GM12873 (cell line): Measurements from ENCODE around the gene CBX1.

Experiments used
- TF ChIP-seq, protein P1 (sequence below): IDR thresholded peaks from 2 replicates; pipeline ENCODE4 v1.5.1; 2012; ENCODE audit warnings: low read depth, mild to moderate bottlenecking, moderate library complexity, low read length, control low read depth; ENCODE audit not compliant: insufficient read depth; ENCODE audit errors: missing control alignments

Gene CBX1

DNA sequence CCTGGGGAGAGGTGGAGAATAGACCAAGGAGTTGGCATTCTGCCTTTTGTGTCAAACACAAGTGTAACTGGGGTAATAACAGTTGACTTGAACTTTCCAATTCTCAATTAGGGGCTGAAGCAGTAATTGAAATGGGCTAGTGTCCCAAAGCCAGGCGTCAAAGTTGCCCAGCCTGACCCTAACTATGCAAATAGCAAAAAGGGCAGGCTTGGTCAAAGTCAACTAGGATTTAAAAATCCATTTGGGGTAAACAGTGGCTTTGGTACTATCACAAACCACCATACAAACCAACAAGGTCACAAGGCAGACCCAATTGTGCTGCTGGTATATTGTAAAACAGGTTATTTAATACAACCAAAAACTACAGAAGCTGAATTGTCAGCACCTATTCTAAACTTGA, 35.1 kb downstream of the CBX1 start:
- TF ChIP-seq, protein P1, sequence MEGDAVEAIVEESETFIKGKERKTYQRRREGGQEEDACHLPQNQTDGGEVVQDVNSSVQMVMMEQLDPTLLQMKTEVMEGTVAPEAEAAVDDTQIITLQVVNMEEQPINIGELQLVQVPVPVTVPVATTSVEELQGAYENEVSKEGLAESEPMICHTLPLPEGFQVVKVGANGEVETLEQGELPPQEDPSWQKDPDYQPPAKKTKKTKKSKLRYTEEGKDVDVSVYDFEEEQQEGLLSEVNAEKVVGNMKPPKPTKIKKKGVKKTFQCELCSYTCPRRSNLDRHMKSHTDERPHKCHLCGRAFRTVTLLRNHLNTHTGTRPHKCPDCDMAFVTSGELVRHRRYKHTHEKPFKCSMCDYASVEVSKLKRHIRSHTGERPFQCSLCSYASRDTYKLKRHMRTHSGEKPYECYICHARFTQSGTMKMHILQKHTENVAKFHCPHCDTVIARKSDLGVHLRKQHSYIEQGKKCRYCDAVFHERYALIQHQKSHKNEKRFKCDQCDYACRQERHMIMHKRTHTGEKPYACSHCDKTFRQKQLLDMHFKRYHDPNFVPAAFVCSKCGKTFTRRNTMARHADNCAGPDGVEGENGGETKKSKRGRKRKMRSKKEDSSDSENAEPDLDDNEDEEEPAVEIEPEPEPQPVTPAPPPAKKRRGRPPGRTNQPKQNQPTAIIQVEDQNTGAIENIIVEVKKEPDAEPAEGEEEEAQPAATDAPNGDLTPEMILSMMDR, result no peak

DNA sequence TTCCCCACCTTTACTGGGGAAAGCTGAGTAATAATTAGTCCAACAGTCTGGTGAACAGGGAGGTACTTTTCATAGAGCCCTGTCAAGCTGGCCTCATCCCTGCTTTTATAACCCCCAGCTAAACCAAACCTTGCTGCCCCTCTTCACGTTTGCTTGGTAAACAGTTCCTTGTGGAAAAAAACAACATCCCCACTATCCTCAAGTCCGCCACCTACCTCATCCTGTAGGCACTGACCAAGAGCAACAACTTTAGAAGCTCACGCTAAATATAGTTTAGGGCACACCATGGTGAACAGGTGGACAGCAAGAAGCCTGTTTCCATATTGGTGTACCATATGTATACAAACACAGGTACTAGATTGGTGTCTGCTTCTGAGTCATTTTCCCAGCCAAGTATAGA, 36.6 kb downstream of the CBX1 start:
- TF ChIP-seq, protein P1, result no peak

DNA sequence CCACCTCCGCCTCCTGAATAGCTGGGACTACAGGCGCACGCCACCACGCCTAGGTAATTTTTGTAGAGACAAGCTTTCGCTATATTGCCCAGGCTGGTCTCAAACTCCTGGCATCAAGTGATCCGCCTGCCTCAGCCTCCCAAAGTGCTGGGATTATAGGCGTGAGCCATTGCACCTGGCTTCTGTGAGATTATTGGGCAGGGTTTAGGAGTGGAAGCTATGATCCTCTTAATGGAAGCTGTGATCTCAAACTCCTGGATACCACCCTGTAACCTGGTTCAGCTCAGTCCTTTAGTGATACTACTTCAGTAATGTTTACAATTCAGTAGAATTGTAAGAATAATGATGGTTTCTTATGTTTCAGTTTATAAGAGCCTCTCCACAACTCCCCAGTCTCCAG, 39.0 kb downstream of the CBX1 start:
- TF ChIP-seq, protein P1, result no peak

DNA sequence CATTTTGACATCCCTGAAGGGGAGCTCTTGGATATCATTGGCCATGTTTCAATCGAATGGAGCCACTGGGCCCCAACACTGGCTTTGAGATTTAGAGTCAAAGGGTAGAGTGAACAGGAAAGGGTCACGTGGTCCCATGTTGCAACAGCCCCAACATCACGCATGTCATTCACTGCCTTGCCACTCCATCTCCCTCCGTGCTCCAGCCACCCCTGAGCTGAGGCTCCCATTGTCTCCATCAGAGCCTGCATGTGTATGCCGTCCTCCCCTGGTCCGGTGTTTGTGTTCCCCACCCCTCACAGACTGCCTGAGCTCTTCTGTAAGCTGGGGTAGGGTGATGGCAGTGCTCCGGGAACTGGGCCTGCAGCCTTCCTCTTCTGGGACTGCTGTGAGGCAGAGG, 41.0 kb downstream of the CBX1 start:
- TF ChIP-seq, protein P1, result no peak

DNA sequence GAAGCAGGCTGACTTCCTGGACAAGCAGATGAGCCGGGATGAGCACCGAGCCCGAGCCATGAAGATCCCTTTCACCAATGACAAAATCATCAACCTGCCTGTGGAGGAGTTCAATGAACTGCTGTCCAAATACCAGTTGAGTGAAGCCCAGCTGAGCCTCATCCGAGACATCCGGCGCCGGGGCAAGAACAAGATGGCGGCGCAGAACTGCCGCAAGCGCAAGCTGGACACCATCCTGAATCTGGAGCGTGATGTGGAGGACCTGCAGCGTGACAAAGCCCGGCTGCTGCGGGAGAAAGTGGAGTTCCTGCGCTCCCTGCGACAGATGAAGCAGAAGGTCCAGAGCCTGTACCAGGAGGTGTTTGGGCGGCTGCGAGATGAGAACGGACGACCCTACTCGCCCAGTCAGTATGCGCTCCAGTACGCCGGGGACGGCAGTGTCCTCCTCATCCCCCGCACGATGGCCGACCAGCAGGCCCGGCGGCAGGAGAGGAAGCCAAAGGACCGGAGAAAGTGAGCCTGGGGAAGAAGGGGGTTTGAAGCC, 42.1 kb downstream of the CBX1 start:
- TF ChIP-seq, protein P1, result no peak

DNA sequence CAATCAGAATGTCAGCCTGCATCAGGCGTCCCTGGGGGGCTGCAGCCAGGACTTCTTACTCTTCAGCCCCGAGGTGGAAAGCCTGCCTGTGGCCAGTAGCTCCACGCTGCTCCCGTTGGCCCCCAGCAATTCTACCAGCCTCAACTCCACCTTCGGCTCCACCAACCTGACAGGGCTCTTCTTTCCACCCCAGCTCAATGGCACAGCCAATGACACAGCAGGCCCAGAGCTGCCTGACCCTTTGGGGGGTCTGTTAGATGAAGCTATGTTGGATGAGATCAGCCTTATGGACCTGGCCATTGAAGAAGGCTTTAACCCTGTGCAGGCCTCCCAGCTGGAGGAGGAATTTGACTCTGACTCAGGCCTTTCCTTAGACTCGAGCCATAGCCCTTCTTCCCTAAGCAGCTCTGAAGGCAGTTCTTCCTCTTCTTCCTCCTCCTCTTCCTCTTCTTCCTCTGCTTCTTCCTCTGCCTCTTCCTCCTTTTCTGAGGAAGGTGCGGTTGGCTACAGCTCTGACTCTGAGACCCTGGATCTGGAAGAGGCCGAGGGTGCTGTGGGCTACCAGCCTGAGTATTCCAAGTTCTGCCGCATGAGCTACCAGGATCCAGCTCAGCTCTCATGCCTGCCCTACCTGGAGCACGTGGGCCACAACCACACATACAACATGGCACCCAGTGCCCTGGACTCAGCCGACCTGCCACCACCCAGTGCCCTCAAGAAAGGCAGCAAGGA, 42.7 kb downstream of the CBX1 start:
- TF ChIP-seq, protein P1, result no peak

DNA sequence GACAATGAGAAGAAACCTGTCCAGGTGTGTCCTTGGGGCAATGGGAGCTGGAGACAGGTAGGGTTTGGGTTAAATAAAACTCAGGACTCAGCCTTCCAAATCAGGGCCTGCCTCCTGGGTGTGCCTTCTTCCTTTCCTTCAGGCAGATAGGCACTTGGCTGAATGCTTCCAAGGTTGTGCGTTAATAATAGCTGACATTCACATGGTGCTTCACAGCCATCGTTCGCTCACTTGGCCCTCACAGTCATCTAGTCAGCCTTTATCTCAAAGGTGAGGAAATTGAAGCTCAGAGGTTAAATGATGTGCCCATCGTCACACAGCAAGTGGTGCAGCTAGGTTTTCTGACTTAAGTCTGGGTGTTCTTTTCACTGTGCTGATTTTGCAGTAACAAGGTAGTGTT, 43.7 kb downstream of the CBX1 start:
- TF ChIP-seq, protein P1, result no peak
